Measurements from ENCODE around the gene DUSP19. TPM values are rescaled to one million over a fixed set of nuclear protein-coding genes. Genes with fewer than 3 reads are reported as not detected.

DUSP19 gene
- total and polyA plus RNA-seq, 2 of the 13 experiments (the other 11 are each of a cell fraction or from before 2014, with no cell fraction given), result 1.3 to 1.9 TPM

DNA sequence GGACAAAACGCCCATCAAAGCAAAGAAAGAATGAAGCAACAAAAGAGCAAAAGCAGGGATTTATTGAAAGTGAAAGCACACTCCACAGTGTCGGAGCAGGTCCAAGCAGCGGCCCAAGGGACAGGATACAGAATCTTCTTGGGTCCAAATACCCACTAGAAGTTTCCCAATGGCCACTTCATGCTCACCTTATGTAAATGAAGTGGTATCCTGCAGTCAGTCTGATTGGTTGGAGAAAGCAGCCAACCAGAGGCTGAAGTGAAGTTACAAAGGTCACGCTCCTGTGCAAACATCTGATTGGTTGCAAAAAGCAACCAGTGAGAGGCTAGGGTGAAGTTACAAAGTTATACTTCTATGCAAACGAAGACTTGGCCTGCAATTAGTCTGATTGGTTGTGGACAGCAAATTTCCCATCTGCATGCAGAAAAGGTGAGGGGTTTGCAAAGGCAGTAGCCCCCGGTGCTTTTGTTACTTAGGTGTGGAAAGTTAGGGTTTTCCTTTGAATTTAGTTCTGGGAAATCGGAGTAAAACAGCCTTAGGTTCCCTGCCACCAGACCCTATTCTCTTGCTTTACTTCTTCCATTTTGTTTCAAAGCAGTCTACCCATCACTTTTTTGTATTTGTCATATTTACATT is 12.9 kb downstream of the DUSP19 start (continued):
- TF ChIP-seq GTF3A (CRISPR knock-in tag; conservative IDR thresholded peaks at IDR 0.05) (no peak), NFE2L1 (CRISPR knock-in tag; IDR thresholded peaks at IDR 0.05; ENCODE audit: borderline replicate concordance) (no peak), FOXC1 (CRISPR knock-in tag; IDR thresholded peaks at IDR 0.05; ENCODE audit: borderline replicate concordance) (no peak), MATR3 (CRISPR knock-in tag; IDR thresholded peaks at IDR 0.05) (no peak), TAF15 (IDR thresholded peaks at IDR 0.05; ENCODE audit: low read depth, low read length, poor library complexity, severe bottlenecking) (no peak), FOXA1 (IDR thresholded peaks at IDR 0.05) (no peak), FOXA1 (CRISPR knock-in tag; IDR thresholded peaks at IDR 0.05) (peak; percentile 41; the same call in 1 of the 2 replicates), FIP1L1 (IDR thresholded peaks at IDR 0.05; ENCODE audit: borderline replicate concordance, insufficient read depth, low read depth, low read length) (no peak), TBP (CRISPR knock-in tag; IDR thresholded peaks at IDR 0.05) (no peak), TARDBP (CRISPR knock-in tag; IDR thresholded peaks at IDR 0.05) (0 out of 2 replicates have a peak, but pooled peaks have one; percentile 14), EEA1 (CRISPR knock-in tag; IDR thresholded peaks at IDR 0.05; ENCODE audit: borderline replicate concordance) (no peak), ZNF207 (IDR thresholded peaks at IDR 0.05; ENCODE audit: borderline replicate concordance) (no peak), ZNF354B (CRISPR knock-in tag; IDR thresholded peaks at IDR 0.05) (no peak), KLF11 (CRISPR knock-in tag; IDR thresholded peaks at IDR 0.05) (0 out of 2 replicates have a peak, but pooled peaks have one; percentile 45)
- TF ChIP-seq, protein P1, sequence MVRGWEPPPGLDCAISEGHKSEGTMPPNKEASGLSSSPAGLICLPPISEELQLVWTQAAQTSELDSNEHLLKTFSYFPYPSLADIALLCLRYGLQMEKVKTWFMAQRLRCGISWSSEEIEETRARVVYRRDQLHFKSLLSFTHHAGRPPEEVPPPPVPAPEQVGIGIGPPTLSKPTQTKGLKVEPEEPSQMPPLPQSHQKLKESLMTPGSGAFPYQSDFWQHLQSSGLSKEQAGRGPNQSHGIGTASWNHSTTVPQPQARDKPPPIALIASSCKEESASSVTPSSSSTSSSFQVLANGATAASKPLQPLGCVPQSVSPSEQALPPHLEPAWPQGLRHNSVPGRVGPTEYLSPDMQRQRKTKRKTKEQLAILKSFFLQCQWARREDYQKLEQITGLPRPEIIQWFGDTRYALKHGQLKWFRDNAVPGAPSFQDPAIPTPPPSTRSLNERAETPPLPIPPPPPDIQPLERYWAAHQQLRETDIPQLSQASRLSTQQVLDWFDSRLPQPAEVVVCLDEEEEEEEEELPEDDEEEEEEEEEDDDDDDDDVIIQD (CRISPR knock-in tag; IDR thresholded peaks at IDR 0.05; ENCODE audit: low read depth), result peak; percentile 76; the same call in 1 of the 2 replicates
- TF ChIP-seq, protein P2, sequence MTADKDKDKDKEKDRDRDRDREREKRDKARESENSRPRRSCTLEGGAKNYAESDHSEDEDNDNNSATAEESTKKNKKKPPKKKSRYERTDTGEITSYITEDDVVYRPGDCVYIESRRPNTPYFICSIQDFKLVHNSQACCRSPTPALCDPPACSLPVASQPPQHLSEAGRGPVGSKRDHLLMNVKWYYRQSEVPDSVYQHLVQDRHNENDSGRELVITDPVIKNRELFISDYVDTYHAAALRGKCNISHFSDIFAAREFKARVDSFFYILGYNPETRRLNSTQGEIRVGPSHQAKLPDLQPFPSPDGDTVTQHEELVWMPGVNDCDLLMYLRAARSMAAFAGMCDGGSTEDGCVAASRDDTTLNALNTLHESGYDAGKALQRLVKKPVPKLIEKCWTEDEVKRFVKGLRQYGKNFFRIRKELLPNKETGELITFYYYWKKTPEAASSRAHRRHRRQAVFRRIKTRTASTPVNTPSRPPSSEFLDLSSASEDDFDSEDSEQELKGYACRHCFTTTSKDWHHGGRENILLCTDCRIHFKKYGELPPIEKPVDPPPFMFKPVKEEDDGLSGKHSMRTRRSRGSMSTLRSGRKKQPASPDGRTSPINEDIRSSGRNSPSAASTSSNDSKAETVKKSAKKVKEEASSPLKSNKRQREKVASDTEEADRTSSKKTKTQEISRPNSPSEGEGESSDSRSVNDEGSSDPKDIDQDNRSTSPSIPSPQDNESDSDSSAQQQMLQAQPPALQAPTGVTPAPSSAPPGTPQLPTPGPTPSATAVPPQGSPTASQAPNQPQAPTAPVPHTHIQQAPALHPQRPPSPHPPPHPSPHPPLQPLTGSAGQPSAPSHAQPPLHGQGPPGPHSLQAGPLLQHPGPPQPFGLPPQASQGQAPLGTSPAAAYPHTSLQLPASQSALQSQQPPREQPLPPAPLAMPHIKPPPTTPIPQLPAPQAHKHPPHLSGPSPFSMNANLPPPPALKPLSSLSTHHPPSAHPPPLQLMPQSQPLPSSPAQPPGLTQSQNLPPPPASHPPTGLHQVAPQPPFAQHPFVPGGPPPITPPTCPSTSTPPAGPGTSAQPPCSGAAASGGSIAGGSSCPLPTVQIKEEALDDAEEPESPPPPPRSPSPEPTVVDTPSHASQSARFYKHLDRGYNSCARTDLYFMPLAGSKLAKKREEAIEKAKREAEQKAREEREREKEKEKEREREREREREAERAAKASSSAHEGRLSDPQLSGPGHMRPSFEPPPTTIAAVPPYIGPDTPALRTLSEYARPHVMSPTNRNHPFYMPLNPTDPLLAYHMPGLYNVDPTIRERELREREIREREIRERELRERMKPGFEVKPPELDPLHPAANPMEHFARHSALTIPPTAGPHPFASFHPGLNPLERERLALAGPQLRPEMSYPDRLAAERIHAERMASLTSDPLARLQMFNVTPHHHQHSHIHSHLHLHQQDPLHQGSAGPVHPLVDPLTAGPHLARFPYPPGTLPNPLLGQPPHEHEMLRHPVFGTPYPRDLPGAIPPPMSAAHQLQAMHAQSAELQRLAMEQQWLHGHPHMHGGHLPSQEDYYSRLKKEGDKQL (CRISPR knock-in tag; IDR thresholded peaks at IDR 0.05; ENCODE audit: low read depth), result no peak
- TF ChIP-seq, protein P3, sequence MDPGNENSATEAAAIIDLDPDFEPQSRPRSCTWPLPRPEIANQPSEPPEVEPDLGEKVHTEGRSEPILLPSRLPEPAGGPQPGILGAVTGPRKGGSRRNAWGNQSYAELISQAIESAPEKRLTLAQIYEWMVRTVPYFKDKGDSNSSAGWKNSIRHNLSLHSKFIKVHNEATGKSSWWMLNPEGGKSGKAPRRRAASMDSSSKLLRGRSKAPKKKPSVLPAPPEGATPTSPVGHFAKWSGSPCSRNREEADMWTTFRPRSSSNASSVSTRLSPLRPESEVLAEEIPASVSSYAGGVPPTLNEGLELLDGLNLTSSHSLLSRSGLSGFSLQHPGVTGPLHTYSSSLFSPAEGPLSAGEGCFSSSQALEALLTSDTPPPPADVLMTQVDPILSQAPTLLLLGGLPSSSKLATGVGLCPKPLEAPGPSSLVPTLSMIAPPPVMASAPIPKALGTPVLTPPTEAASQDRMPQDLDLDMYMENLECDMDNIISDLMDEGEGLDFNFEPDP (CRISPR knock-in tag; conservative IDR thresholded peaks at IDR 0.05), result no peak
- TF ChIP-seq, protein P4, sequence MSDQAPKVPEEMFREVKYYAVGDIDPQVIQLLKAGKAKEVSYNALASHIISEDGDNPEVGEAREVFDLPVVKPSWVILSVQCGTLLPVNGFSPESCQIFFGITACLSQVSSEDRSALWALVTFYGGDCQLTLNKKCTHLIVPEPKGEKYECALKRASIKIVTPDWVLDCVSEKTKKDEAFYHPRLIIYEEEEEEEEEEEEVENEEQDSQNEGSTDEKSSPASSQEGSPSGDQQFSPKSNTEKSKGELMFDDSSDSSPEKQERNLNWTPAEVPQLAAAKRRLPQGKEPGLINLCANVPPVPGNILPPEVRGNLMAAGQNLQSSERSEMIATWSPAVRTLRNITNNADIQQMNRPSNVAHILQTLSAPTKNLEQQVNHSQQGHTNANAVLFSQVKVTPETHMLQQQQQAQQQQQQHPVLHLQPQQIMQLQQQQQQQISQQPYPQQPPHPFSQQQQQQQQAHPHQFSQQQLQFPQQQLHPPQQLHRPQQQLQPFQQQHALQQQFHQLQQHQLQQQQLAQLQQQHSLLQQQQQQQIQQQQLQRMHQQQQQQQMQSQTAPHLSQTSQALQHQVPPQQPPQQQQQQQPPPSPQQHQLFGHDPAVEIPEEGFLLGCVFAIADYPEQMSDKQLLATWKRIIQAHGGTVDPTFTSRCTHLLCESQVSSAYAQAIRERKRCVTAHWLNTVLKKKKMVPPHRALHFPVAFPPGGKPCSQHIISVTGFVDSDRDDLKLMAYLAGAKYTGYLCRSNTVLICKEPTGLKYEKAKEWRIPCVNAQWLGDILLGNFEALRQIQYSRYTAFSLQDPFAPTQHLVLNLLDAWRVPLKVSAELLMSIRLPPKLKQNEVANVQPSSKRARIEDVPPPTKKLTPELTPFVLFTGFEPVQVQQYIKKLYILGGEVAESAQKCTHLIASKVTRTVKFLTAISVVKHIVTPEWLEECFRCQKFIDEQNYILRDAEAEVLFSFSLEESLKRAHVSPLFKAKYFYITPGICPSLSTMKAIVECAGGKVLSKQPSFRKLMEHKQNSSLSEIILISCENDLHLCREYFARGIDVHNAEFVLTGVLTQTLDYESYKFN (CRISPR knock-in tag; conservative IDR thresholded peaks at IDR 0.05), result no peak
